Upper lobe of left lung (tissue), 6 donors: ENCODE results near the gene SNX14. TPM values are rescaled to one million over a fixed set of nuclear protein-coding genes. Genes with fewer than 3 reads are reported as not detected.

Experiments used
- ATAC-seq, 2 donors: fragments of 200-7000 bp; cut with Tn5 transposase; one replicate each; pipeline ENCODE4 v1.9.1; 2022; ENCODE audit warnings: mild to moderate bottlenecking in 2 of 2, moderate library complexity in 2 of 2; ENCODE audit not compliant: low FRiP score in 2 of 2
- DNase-seq, 2 donors: peaks; one replicate each; pipeline ENCODE4 v3.0.0-alpha.2; 2019 to 2020
- H3K27ac ChIP-seq, 4 donors: fragments of 200-600 bp; sonication (generic); one replicate each; pipeline ENCODE4 v1.5.1; 2016 to 2019
- H3K27me3 ChIP-seq, 4 donors: fragments of 200-600 bp; sonication (generic); one replicate each; pipeline ENCODE4 v1.5.1; 2017 to 2019
- H3K36me3 ChIP-seq, 4 donors: fragments of 200-600 bp; sonication (generic); one replicate each; pipeline ENCODE4 v1.5.1; 2016 to 2019
- H3K4me1 ChIP-seq, 4 donors: fragments of 200-600 bp; sonication (generic); one replicate each; pipeline ENCODE4 v1.5.1; 2018 to 2019
- H3K4me3 ChIP-seq, 4 donors: fragments of 200-600 bp; sonication (generic); one replicate each; pipeline ENCODE4 v1.5.1; 2017 to 2019; ENCODE audit warnings: mild to moderate bottlenecking in 2 of 4, moderate library complexity in 1 of 4
- H3K9me3 ChIP-seq, 4 donors: fragments of 200-600 bp; sonication (generic); one replicate each; pipeline ENCODE4 v1.5.1; 2018 to 2019
- EP300 ChIP-seq, 4 donors: sonication (generic); formaldehyde crosslinking; IDR thresholded peaks; one replicate each; pipeline ENCODE4 v1.5.1; 2017; ENCODE audit warnings: antibody characterized with exemption in 4 of 4, control low read depth in 2 of 4
- POLR2A ChIP-seq, 4 donors: fragments of 450-650 bp; IDR thresholded peaks; one replicate each; pipeline ENCODE4 v1.5.1; 2016 to 2017; ENCODE audit warnings: antibody characterized with exemption in 4 of 4, mild to moderate bottlenecking in 2 of 4
- POLR2AphosphoS5 ChIP-seq, 2 donors: sonication (generic); formaldehyde crosslinking; IDR thresholded peaks; one replicate each; pipeline ENCODE4 v1.5.1; 2017; ENCODE audit warnings: antibody characterized with exemption in 2 of 2
- WGBS, 2 donors: methylation state at CpG; one replicate each; pipeline ENCODE4 v1.1.5; 2017 to 2018; 5-methylcytosine and 5-hydroxymethylcytosine counted together
- total RNA-seq, 6 donors: library from RNA; depleted of rRNA in 4 of 6; stranded (reverse); fragments of >200 nt in 4 of 6; gene quantifications; one replicate each; pipeline versions ENCODE4 v1.1.0 to v1.2.1, GENCODE V29; 2016 to 2021
- TF ChIP-seq, protein P1 (sequence below), 6 experiments: fragments of 450-650 bp in 4 of 6; fragments of 200-600 bp in 2 of 6; sonication (generic) in 2 of 6; IDR thresholded peaks; one replicate each; pipeline ENCODE4 v1.5.1; 2016 to 2019; ENCODE audit warnings: antibody characterized with exemption in 6 of 6
- donor health status: DM: no; HTN: no; CAD: no; lungs with moderate emphysema.
- donor health status: DM: no; HTN: yes; CAD: no; lungs with severe emphysema.

The SNX14 gene
- total RNA-seq, 6 donors from 2014 or later: 43.7 to 170 (median 88.6) TPM

DNA sequence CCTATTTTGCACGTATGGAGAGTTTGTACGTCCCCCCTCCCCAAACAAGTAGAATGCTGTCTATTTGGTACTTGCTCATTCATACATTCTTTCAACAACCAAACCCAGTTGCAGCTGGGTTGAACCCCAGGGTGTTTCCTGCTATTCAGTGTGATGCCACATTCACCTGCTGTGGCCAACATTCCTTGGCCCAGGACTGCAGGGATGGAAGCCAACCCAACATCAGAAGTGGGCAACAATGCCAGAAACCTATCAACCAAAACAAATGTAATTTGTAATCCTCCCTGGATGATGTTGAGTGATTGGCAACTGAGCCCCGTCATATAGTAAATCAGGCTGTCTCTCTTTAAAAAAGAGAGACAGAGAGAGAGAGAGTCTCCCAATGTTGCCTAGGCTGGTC, 134.9 kb downstream of the SNX14 start:
- Histone ChIP-seq H3K4me3 (no peak overlapping the region), H3K27me3 (no peaks in the 10 kb centered on the region), H3K27ac (no peak overlapping the region), H3K9me3 (no peaks in the 10 kb centered on the region), H3K4me1 (peaks cover 4 to 25% (median 9%) of the 10 kb centered on the region in 4 donors), H3K36me3 (no peaks in the 10 kb centered on the region)
- DNase-seq (no peak), ATAC-seq (no peak)
- WGBS, 2 donors: 62 to 76% methylated on average over 3 of the region's 3 CpGs
- TF ChIP-seq, protein P1, sequence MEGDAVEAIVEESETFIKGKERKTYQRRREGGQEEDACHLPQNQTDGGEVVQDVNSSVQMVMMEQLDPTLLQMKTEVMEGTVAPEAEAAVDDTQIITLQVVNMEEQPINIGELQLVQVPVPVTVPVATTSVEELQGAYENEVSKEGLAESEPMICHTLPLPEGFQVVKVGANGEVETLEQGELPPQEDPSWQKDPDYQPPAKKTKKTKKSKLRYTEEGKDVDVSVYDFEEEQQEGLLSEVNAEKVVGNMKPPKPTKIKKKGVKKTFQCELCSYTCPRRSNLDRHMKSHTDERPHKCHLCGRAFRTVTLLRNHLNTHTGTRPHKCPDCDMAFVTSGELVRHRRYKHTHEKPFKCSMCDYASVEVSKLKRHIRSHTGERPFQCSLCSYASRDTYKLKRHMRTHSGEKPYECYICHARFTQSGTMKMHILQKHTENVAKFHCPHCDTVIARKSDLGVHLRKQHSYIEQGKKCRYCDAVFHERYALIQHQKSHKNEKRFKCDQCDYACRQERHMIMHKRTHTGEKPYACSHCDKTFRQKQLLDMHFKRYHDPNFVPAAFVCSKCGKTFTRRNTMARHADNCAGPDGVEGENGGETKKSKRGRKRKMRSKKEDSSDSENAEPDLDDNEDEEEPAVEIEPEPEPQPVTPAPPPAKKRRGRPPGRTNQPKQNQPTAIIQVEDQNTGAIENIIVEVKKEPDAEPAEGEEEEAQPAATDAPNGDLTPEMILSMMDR (IDR thresholded peaks at IDR 0.05): no peak
- TF ChIP-seq EP300 (IDR thresholded peaks at IDR 0.05) (no peak), POLR2A (IDR thresholded peaks at IDR 0.05) (no peak), POLR2AphosphoS5 (IDR thresholded peaks at IDR 0.05) (no peak)

DNA sequence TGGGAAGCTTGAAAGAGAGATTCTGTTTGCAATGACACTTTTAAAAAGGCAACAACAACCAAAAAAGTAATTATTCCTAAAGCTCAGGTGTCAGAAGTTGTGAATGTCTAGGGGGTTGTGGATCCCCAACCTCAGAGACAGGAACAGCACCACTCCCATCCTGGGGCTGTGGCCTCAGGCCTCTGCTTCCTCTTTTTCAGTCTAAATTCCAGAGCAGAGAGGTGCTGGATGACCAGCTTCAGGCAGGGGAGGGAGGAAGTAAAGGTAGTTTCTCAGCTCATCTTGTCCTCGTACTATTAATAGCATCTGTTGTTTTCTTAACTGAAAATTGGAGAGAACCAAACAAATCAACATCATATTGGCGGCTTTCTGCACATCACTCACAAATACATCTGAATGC, 135.5 kb downstream of the SNX14 start:
- H3K9me3 ChIP-seq: no peaks in the 10 kb centered on the region
- ATAC-seq (no peak), DNase-seq (no peak)
- H3K27me3 ChIP-seq: no peaks in the 10 kb centered on the region
- 22 to 27% methylated on average over 2 of the region's 2 CpGs for WGBS, 2 donors
- peak overlapping the region in 1 of 4 donors; percentile 25 for H3K27ac ChIP-seq
- peaks cover 4 to 25% (median 9%) of the 10 kb centered on the region in 4 donors for H3K4me1 ChIP-seq
- TF ChIP-seq POLR2A (IDR thresholded peaks at IDR 0.05) (no peak), POLR2AphosphoS5 (IDR thresholded peaks at IDR 0.05) (no peak), EP300 (IDR thresholded peaks at IDR 0.05) (no peak)
- TF ChIP-seq, protein P1 (IDR thresholded peaks at IDR 0.05): no peak
- no peak overlapping the region for H3K4me3 ChIP-seq
- no peaks in the 10 kb centered on the region for H3K36me3 ChIP-seq

DNA sequence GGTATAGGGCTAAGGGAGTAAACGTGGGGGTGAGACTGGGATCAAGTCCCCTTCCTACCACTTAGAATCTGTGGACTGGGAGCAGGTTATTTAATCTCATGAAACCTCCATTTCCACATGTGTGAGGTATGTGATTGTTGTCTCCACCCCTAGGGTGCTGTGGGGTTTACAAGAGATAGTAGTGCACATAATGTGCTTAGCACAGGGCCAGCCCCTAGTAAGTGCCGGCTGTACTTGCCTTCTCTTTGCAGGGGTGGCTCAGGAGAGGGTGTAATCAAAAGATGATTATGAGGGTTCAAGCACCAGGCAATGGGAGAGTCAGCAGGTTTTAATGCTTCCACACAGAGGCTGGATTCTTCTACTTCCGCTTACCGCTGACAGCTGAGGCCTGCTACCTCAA, 136.9 kb downstream of the SNX14 start:
- H3K9me3 ChIP-seq: no peaks in the 10 kb centered on the region
- no peak for ATAC-seq
- TF ChIP-seq POLR2A (IDR thresholded peaks at IDR 0.05) (no peak), EP300 (IDR thresholded peaks at IDR 0.05) (no peak), POLR2AphosphoS5 (IDR thresholded peaks at IDR 0.05) (no peak)
- TF ChIP-seq, protein P1 (IDR thresholded peaks at IDR 0.05): no peak
- peaks cover 6 to 25% (median 10%) of the 10 kb centered on the region in 4 donors for H3K4me1 ChIP-seq
- no peak for DNase-seq
- WGBS, 2 donors: 92 to 98% methylated on average over 4 of the region's 4 CpGs
- no peaks in the 10 kb centered on the region for H3K36me3 ChIP-seq
- no peaks in the 10 kb centered on the region for H3K27me3 ChIP-seq
- no peak overlapping the region for H3K27ac ChIP-seq
- H3K4me3 ChIP-seq: no peak overlapping the region

Other genes starting within 250 kb of the SNX14 start
- gene NT5E, start 143.8 kb downstream of the SNX14 start, total RNA-seq: 10 to 100 TPM in 3 of 6 donors, 1 to 10 TPM in 3; 1.4 to 17.8 (median 9.6) TPM
- gene SYNCRIP, start 49.0 kb upstream of the SNX14 start, total RNA-seq: 10 to 100 TPM; 30.4 to 87.8 (median 65.1) TPM